ENCODE measurements around the gene AMZ1.

AMZ1 gene

GRCh38 chr7:2651847-2652735, 35.9 kb upstream of the AMZ1 start:
- DNase-seq: no peak

- no peak for DNase-seq
Observed at GRCh38 chr7:2652736-2653060, 35.3 kb upstream of the AMZ1 start.

GRCh38 chr7:2654059-2654458, 33.9 kb upstream of the AMZ1 start:
- DNase-seq: no peak

- DNase-seq: no peak
Observed at GRCh38 chr7:2655870-2656614, 32.0 kb upstream of the AMZ1 start.

- no peak for DNase-seq
Observed at GRCh38 chr7:2657208-2657607, 30.8 kb upstream of the AMZ1 start.

GRCh38 chr7:2657920-2658671, 29.9 kb upstream of the AMZ1 start:
- no peak for DNase-seq

- no peak for DNase-seq
Observed at GRCh38 chr7:2658941-2659340, 29.1 kb upstream of the AMZ1 start.

- no peak for DNase-seq
Observed at GRCh38 chr7:2659556-2660358, 28.2 kb upstream of the AMZ1 start.

GRCh38 chr7:2660359-2661095, 27.5 kb upstream of the AMZ1 start:
- no peak for DNase-seq

- no peak for DNase-seq
Observed at GRCh38 chr7:2661096-2661449, 26.9 kb upstream of the AMZ1 start.

- DNase-seq: no peak
Observed at GRCh38 chr7:2661602-2662272, 26.3 kb upstream of the AMZ1 start.

- no peak for DNase-seq
Observed at GRCh38 chr7:2662273-2663120, 25.5 kb upstream of the AMZ1 start.

GRCh38 chr7:2663121-2663886, 24.7 kb upstream of the AMZ1 start:
- no peak for DNase-seq

GRCh38 chr7:2663960-2664359, 24.0 kb upstream of the AMZ1 start:
- no peak for DNase-seq

GRCh38 chr7:2665359-2665791, 22.6 kb upstream of the AMZ1 start:
- DNase-seq: no peak

- no peak for DNase-seq
Observed at GRCh38 chr7:2666155-2666554, 21.8 kb upstream of the AMZ1 start.

GRCh38 chr7:2666588-2667250, 21.3 kb upstream of the AMZ1 start:
- DNase-seq: no peak

- no peak for DNase-seq
Observed at GRCh38 chr7:2667843-2668242, 20.2 kb upstream of the AMZ1 start.

- DNase-seq: no peak
Observed at GRCh38 chr7:2668401-2668800, 19.6 kb upstream of the AMZ1 start.
